ENCODE results near the gene PRKCZ. TPM values are rescaled to one million over a fixed set of nuclear protein-coding genes. Genes with fewer than 3 reads are reported as not detected.

PRKCZ gene
- total and polyA plus RNA-seq, 2 of the 4 experiments (the other 2 are of a cell fraction): 2.0 to 3.5 TPM

- no TSS peak for BruUV-seq (replicated peaks)
- H3K4me3 ChIP-seq (ENCODE audit: insufficient read depth, low read depth, low read length): no peak overlapping the region
- no peak overlapping the region for H2BK5ac ChIP-seq (ENCODE audit: low read depth, low read length, poor library complexity, severe bottlenecking)
- H3K56ac ChIP-seq (ENCODE audit: extremely low read depth, insufficient read depth, low read length): no peak overlapping the region
- H4K20me1 ChIP-seq (ENCODE audit: insufficient read depth, low read length): no peaks in the 10 kb centered on the region
- ATAC-seq (ENCODE audit: low read depth) (no peak), DNase-seq (no peak)
- H3K14ac ChIP-seq (replicated peaks; ENCODE audit: low read depth, low read length): no peak overlapping the region
- H3K27ac ChIP-seq (ENCODE audit: insufficient read depth, low read length): no peak overlapping the region
- H3K23ac ChIP-seq (ENCODE audit: low read depth, low read length): no peak overlapping the region
- no peak for TF ChIP-seq MAZ (IDR thresholded peaks at IDR 0.05; ENCODE audit: borderline replicate concordance, low read depth, low read length)
- intact Hi-C loops (cut with micrococcal nuclease): no loop called here
- H4K91ac ChIP-seq (ENCODE audit: insufficient read depth, low read depth, low read length): no peak overlapping the region
- ChIA-PET POLR2A (ENCODE audit: unreplicated experiment) (no interaction called here), CTCF (interaction anchor here (0.8 kb wide), 1 partner anchor 28 kb away, joined by 3 read pairs; no protein-coding TSS in a partner anchor)
- no peaks in the 10 kb centered on the region for H3K4me1 ChIP-seq (ENCODE audit: control insufficient read depth, insufficient read depth, low read length)
- peaks cover 32% of the 10 kb centered on the region for H3K27me3 ChIP-seq (ENCODE audit: control insufficient read depth, insufficient read depth, low read length)
- no peak overlapping the region for H2BK15ac ChIP-seq (ENCODE audit: low read depth, low read length)
- H2BK20ac ChIP-seq (ENCODE audit: low read depth, low read length): no peak overlapping the region
- no peak overlapping the region for H3K4me2 ChIP-seq (ENCODE audit: low read depth, low read length)
- H3K9me3 ChIP-seq (ENCODE audit: control insufficient read depth, insufficient read depth, low read length): peaks cover 8% of the 10 kb centered on the region
- no peak overlapping the region for H2BK120ac ChIP-seq (ENCODE audit: low read depth, low read length)
- in situ Hi-C loops (cut with MboI; ENCODE audit: low sequenced_read_pairs): no loop called here
- H3K79me1 ChIP-seq (ENCODE audit: low read depth in 1 of 2, low read length in 2 of 2): no peaks in the 10 kb centered on the region
- no peak overlapping the region for H2AK5ac ChIP-seq (ENCODE audit: low read depth, low read length)
- H3K36me3 ChIP-seq (ENCODE audit: control insufficient read depth, insufficient read depth, low read length): no peaks in the 10 kb centered on the region
- H2AFZ ChIP-seq (replicated peaks; ENCODE audit: low read length, poor library complexity): no peak overlapping the region
- dilution Hi-C loops (cut with HindIII; ENCODE audit: low sequenced_read_pairs, unreplicated experiment): no loop called here
- no peaks in the 10 kb centered on the region for H3K9me1 ChIP-seq (ENCODE audit: insufficient read depth, low read length)
- H4K5ac ChIP-seq (ENCODE audit: low read depth, low read length): no peak overlapping the region
- no peak overlapping the region for H3K4ac ChIP-seq (ENCODE audit: low read depth, low read length)
- no peak overlapping the region for H2AK9ac ChIP-seq (replicated peaks; ENCODE audit: low read depth, low read length, poor library complexity)
- no peak overlapping the region for H3K18ac ChIP-seq (ENCODE audit: low read depth, low read length)
- no peak overlapping the region for H4K8ac ChIP-seq (ENCODE audit: low read depth in 2 of 2, low read length in 2 of 2)
- 54% methylated on average over 11 of the region's 25 CpGs; no CpG with 5 or more reads in 1 of the 2 experiments for WGBS, 2 experiments (ENCODE audit: extremely low coverage in 2 of 2, insufficient read length in 1 of 2)
- no peak overlapping the region for H3K9ac ChIP-seq (ENCODE audit: low read depth, low read length)
These were observed 22.0 kb downstream of the PRKCZ start for GRCh38 chr1:2072109-2072806.
